ENCODE results near the gene AP4E1.

AP4E1 gene

DNA sequence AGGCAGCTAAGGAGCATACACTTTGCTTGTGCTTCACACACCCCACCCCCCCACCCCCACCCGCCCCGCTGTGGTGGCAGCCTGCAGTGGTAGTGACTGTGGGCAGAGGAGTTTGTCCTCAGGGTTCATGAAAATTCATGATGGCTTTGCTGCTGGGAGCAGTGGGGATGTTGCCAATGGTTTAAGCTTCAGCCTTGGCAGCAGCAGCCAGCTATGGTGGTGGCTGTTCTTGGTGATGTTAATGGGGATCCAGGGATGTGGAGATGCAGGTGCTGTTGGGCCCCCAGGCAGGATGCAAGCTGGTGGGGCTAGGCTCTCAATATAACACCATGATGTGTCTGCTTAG is 130.5 kb downstream of the AP4E1 start:
- Histone ChIP-seq H3K9ac (ENCODE audit: low read depth, low read length) (no peak overlapping the region), H3K79me2 (ENCODE audit: insufficient read depth, low read length) (no peaks in the 10 kb centered on the region), H3K36me3 (ENCODE audit: insufficient read depth, low read length) (no peaks in the 10 kb centered on the region), H3K4me3 (ENCODE audit: low read depth in 1 of 2, low read length in 2 of 2) (no peak overlapping the region), H2AFZ (ENCODE audit: low read depth, low read length) (no peak overlapping the region), H3K9me3 (ENCODE audit: insufficient read depth, low read length, severe bottlenecking) (no peaks in the 10 kb centered on the region), H3K4me2 (ENCODE audit: insufficient read depth, low read length) (no peak overlapping the region), H4K20me1 (ENCODE audit: insufficient read depth, low read length) (no peaks in the 10 kb centered on the region), H3K27me3 (ENCODE audit: insufficient read depth, low read length, poor library complexity) (no peaks in the 10 kb centered on the region), H3K4me1 (ENCODE audit: insufficient read depth, low read length) (no peaks in the 10 kb centered on the region), H3K27ac (ENCODE audit: low read length) (no peak overlapping the region)
- TF ChIP-seq, protein P1, sequence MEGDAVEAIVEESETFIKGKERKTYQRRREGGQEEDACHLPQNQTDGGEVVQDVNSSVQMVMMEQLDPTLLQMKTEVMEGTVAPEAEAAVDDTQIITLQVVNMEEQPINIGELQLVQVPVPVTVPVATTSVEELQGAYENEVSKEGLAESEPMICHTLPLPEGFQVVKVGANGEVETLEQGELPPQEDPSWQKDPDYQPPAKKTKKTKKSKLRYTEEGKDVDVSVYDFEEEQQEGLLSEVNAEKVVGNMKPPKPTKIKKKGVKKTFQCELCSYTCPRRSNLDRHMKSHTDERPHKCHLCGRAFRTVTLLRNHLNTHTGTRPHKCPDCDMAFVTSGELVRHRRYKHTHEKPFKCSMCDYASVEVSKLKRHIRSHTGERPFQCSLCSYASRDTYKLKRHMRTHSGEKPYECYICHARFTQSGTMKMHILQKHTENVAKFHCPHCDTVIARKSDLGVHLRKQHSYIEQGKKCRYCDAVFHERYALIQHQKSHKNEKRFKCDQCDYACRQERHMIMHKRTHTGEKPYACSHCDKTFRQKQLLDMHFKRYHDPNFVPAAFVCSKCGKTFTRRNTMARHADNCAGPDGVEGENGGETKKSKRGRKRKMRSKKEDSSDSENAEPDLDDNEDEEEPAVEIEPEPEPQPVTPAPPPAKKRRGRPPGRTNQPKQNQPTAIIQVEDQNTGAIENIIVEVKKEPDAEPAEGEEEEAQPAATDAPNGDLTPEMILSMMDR (IDR thresholded peaks at IDR 0.05; ENCODE audit: borderline replicate concordance, extremely low read depth, low read length, poor library complexity, severe bottlenecking) = no peak
- no peak for TF ChIP-seq EZH2 (IDR thresholded peaks at IDR 0.05; ENCODE audit: borderline replicate concordance, low read depth, low read length, severe bottlenecking)
- DNase-seq = no peak
- no peak for ATAC-seq (ENCODE audit: insufficient read depth, low read depth)

DNA sequence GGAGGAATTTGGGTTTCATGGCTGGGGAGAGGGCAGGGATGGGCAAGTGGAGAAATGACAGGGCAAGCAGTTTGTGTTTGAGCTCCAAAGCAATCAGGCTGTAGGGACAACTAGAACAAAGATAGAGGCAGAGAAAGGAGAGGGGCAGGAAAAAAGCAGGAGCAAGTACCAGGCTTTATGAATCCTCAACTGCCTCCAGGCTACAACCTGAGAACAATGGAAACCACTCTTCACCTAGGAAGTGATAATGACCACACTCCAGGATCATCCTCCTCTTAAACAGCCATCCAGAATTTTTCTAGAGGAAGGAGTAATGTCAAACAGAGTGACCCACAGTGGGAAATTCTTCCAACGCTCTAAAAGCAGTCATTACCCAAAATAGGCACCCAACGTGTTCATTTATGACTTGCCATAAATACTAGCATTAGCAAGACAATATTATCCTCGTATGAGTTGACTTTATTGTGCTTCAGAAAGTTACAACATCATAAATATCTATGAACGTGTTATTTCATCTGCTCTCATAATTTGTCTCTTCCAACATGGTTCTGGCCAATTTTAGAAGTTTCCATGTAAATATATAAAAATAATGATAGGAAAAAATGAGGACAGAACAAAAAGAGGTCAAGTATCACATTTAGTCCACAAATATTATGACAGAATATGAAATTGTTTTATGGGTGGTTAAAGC is 135.7 kb downstream of the AP4E1 start:
- no peak for ATAC-seq (ENCODE audit: insufficient read depth, low read depth)
- Histone ChIP-seq H3K27ac (ENCODE audit: low read length) (no peak overlapping the region), H3K4me2 (ENCODE audit: insufficient read depth, low read length) (no peak overlapping the region), H3K9me3 (ENCODE audit: insufficient read depth, low read length, severe bottlenecking) (no peaks in the 10 kb centered on the region), H2AFZ (ENCODE audit: low read depth, low read length) (no peak overlapping the region), H3K36me3 (ENCODE audit: insufficient read depth, low read length) (no peaks in the 10 kb centered on the region), H3K9ac (ENCODE audit: low read depth, low read length) (no peak overlapping the region), H4K20me1 (ENCODE audit: insufficient read depth, low read length) (no peaks in the 10 kb centered on the region), H3K27me3 (ENCODE audit: insufficient read depth, low read length, poor library complexity) (no peaks in the 10 kb centered on the region), H3K4me1 (ENCODE audit: insufficient read depth, low read length) (no peaks in the 10 kb centered on the region), H3K79me2 (ENCODE audit: insufficient read depth, low read length) (no peaks in the 10 kb centered on the region), H3K4me3 (ENCODE audit: low read depth in 1 of 2, low read length in 2 of 2) (no peak overlapping the region)
- DNase-seq = no peak
- TF ChIP-seq, protein P1 (IDR thresholded peaks at IDR 0.05; ENCODE audit: borderline replicate concordance, extremely low read depth, low read length, poor library complexity, severe bottlenecking) = no peak
- no peak for TF ChIP-seq EZH2 (IDR thresholded peaks at IDR 0.05; ENCODE audit: borderline replicate concordance, low read depth, low read length, severe bottlenecking)

DNA sequence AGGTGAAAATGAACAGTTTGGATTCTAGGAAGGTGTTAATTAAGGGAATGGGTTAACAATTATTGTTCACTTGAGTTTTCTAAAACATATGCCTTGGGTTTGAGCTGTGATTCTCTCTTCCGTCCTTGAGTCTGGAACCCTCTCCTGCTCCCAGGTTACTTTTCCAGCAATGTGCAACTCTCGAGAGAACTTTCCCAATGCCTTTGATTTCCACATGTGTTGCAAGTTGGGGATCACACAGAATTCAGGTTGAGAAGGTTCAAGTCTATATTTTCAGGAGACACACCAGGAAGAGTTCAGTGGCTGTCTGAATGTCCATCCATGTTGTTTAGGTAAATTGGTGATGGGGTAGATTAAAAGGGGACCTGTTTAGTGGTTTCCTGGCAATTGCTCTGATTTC is 137.5 kb downstream of the AP4E1 start:
- no peak overlapping the region for H3K9ac ChIP-seq (ENCODE audit: low read depth, low read length)

More for the DNA sequence above, 137.5 kb downstream of the AP4E1 start:
- H3K27ac ChIP-seq (ENCODE audit: low read length) = no peak overlapping the region
- no peak overlapping the region for H2AFZ ChIP-seq (ENCODE audit: low read depth, low read length)
- H3K9me3 ChIP-seq (ENCODE audit: insufficient read depth, low read length, severe bottlenecking) = no peaks in the 10 kb centered on the region
- ATAC-seq (ENCODE audit: insufficient read depth, low read depth) = no peak
- no peak for DNase-seq
- no peak overlapping the region for H3K4me2 ChIP-seq (ENCODE audit: insufficient read depth, low read length)
- H3K4me3 ChIP-seq (ENCODE audit: low read depth in 1 of 2, low read length in 2 of 2) = no peak overlapping the region
- H4K20me1 ChIP-seq (ENCODE audit: insufficient read depth, low read length) = no peaks in the 10 kb centered on the region
- H3K79me2 ChIP-seq (ENCODE audit: insufficient read depth, low read length) = no peaks in the 10 kb centered on the region
- H3K36me3 ChIP-seq (ENCODE audit: insufficient read depth, low read length) = no peaks in the 10 kb centered on the region
- no peaks in the 10 kb centered on the region for H3K4me1 ChIP-seq (ENCODE audit: insufficient read depth, low read length)
- H3K27me3 ChIP-seq (ENCODE audit: insufficient read depth, low read length, poor library complexity) = no peaks in the 10 kb centered on the region
- TF ChIP-seq, protein P1 (IDR thresholded peaks at IDR 0.05; ENCODE audit: borderline replicate concordance, extremely low read depth, low read length, poor library complexity, severe bottlenecking) = no peak
- no peak for TF ChIP-seq EZH2 (IDR thresholded peaks at IDR 0.05; ENCODE audit: borderline replicate concordance, low read depth, low read length, severe bottlenecking)

All from DND-41 (cell line).